ENCODE data around the gene TEX264.
A peak's percentile ranks its signal among the peaks of the same experiment; 100 is the strongest.

Gene TEX264

DNA sequence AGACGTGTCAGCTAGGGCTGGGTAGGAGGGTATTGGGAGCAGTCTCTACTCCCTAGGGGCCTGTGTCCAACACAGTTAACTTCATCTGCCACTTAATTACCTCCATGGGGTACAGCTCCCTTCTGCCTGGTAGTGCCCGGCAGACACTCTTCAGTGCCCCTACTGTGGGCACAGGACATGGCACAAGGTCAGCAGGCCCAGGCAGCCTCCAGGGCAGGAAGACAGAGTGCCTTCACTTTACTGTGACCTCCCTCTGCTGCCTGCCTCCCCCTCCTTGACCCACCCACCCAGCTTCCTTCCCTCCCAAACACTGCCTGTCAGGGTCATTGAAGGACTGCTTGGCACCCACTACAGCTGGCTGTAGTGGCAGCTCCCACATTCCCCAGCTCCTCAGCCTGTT lies 29.4 kb downstream of the TEX264 start:
- no peak for DNase-seq

DNA sequence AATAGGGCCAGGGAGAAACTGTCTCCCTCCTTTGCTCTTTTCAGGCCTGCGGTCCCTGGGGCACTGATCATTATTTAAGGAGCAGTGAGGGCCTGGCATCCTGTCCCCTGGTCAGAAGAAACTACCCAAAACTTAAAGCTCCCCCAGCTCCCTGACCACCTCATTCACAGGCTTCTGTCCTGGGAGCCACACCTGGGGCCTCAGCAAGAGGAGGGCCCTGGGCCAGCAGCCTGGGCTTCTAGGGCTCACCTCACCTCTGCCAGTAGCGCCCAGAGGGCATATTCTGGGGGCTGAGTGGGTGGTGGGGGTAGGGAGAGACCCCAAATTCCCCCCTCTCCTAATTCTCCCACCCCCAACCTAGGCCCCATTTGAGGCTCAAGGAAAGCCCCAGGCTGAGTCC lies 31.1 kb downstream of the TEX264 start:
- DNase-seq, result no peak

DNA sequence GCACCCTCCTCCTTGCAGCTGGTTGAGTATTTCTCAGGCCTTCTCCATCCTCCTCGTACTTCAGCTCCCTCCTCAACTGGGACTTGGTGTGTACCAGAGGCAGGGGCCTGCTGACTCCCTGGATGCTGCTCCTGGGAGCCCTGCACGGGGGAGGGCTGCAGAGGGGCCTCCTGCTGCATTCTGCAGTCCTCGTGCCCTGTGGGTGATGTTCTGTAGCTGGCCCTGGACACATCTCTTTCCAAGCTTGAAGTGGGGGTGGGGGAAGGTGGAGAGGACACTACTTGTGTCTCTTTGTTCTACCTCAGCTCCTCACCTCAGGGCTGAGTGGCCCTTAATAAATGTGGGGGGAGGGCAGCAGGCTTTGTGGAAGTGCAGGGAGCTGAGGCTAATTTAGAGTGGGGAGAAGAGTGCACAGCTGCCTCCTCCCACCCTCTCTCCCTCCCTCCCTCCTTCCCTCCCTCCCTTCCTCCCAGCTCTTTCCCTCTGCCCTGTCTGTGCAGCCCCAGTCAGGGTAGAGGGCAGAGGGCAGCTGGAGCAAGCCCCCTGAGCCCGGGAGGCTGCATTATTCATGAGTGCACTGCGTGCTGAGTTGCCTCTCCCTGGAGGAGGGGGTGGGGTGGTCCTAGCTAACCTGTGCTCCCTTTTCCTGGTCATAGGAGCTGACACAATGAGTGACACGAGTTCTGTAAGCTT lies 32.2 kb downstream of the TEX264 start:
- DNase-seq, result no peak

DNA sequence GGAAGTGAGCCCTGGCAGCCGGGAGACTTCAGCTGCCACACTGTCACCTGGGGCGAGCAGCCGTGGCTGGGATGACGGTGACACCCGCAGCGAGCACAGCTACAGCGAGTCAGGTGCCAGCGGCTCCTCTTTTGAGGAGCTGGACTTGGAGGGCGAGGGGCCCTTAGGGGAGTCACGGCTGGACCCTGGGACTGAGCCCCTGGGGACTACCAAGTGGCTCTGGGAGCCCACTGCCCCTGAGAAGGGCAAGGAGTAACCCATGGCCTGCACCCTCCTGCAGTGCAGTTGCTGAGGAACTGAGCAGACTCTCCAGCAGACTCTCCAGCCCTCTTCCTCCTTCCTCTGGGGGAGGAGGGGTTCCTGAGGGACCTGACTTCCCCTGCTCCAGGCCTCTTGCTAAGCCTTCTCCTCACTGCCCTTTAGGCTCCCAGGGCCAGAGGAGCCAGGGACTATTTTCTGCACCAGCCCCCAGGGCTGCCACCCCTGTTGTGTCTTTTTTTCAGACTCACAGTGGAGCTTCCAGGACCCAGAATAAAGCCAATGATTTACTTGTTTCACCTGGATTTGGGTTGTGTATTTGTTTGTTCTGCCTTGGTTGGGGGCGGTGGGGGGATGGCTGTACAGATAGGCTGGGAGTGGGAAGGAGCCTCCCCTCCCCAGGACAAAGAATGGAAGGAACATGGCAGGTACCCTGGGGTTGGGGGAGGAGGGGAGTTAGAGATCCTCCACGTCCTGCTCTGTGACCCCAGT lies 32.9 kb downstream of the TEX264 start:
- DNase-seq, result no peak

DNA sequence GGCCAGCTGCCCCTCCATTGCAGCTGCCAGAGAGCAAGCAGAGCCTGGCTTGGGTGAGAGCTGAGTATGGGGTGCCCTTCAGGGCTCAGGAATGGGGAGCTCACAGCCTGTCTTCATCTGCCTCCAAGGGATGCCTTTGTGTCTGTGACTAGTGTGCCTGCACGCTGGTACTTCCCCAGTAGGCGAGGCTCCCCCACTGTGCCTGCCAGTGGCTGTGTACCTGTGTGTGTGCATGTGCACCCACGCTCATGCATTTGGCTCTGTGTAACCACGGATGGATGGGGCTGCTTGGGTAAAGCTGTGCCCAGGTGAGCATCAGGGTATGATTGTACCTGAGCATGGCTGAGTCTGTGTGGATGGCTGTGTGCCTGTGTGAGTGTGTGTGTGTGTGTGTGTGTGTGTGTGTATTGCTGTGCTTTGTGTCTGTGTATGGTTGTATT lies 33.5 kb downstream of the TEX264 start:
- no peak for DNase-seq

DNA sequence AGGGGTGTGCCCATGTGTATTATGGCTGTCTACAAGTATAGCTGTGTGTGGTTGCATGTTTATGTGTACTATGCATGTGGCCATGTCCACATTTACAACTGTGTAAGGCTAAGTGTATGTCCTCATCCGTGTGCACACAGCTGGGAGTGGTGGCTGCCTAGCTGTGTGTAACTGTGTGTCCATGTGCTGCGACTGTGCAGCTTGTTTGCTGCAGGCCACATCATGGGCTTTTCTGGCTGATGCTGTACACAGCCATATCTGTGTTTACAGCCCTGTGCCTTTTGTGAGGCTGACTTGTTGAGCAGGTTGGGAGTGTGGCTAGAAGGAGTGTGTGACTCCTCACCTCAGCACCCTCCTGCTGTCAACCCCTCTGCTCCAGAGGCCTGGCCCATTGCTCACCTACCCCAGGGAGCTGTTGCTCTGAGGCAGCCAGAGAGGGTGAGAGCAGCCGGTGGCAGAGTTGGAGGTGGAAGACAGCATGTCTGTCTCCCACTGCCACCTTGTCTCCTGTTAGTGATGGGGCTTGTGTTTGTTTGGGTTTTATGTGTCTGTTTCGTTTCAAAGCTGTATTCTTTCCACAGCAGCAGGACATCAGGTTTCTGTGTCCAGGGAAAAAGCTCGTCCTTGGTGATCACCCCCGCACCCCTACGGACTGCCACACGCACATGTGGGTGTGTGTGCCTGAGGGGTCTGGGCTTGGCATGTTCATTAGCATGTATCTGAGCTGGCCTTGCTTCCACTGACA lies 34.4 kb downstream of the TEX264 start:
- DNase-seq, result peak; percentile 8

DNA sequence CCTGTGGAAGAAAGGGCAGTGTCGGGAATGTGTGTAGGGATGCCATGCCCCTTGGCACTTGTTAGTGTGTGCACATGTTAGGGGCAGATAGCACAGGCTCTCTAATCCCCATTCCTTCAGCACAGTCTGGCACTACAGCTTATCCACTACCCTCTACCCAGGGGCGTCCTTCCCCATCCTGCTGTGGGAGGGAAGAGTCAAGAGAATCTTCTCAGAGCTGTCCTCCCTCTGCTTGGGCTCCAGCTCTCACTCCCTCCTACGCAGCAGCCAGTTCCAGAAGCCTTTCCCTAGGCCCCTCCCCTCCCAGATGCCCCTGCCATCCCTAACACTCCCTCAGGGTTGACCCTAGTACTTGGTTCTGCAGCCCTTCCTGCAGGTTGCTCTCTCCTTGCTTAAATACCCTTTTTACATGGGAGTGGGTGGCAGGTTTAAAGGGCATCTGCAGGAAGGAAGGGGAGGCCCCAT lies 35.0 kb downstream of the TEX264 start:
- DNase-seq, result peak; percentile 3

DNA sequence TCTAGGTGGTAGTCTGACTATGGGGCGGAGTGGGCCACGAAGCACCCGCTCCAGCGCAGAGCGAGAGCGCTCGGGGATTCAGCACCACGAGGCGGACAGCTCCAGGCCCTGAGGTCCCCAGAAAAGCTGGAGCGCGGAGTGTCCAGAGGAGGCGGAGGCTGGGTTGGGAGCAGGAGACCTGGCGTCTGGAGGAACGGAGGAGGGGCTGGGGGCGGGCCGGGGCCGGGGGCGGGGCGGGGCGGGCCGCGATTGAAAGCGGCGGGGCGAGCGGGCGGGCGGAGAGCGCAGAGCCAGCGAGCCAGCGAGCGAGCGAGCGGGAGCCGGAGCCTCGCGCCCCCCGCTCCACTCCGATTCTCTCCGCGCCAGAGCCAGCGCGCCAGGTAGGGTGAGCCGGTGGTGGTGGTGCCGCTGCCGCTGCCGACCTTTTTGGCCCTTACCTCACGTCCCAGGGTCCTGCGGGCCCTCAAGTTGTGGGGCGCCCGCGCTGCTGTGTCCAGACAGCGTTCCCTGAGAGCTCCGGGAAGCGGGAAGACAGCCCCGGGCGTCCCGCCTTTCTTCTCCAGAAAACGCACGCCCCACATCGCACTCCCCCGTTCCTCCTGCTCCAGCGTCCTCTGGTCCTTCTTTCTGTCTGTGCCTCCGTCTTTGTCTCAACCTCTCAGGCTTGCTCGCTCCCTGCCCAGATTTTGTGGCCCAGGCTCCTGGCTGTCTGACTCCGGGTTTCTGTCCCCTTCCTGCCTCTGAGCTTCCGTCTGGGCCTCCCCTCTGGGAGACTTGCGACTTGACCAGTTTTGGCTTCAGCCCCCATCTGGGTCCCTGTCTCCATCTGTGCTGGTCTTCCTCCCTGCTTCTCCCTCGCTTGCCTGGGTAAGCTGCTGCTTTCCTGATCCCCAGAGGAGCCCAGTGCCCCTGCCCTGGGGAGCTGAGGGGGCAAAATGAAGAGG lies 36.0 kb downstream of the TEX264 start, which contains the start of gene GRM2:
GRM2 (plus strand) TSS at position 281 of the 944 bp plus-strand sequence. CDS start 1,916 bp downstream, outside the sequence.
- peak; percentile 33 for DNase-seq

DNA sequence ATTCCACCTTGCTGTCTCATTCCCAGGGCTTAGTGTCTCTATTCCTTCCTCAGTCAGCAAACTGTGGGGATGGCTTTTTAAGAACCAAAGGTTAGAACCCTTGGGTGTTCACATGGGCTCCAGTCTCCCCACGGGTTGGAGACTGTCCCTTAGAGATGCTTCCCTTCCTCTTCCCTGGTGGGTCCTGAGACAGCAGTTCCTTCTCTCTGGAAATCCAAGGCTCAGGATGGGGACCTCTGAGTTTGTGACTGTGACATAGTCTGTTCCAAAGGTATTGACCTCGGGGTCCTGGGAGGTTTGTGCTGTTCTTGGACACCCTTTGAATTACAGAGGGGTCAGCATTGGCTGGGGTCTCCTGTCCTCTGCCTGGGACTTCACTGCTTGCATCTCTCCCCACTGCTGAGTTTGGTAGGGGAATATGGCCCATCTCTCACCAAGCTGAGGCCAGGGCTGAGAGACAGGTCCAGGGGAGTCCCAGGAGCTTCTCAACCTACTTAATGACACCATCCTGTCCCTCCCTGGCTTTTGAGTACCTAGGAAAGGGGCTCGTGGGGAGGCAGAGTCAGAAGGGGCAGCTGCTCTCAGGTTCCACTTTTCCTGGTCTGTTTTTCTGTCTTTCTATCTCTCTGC lies 37.3 kb downstream of the TEX264 start:
- no peak for DNase-seq

DNA sequence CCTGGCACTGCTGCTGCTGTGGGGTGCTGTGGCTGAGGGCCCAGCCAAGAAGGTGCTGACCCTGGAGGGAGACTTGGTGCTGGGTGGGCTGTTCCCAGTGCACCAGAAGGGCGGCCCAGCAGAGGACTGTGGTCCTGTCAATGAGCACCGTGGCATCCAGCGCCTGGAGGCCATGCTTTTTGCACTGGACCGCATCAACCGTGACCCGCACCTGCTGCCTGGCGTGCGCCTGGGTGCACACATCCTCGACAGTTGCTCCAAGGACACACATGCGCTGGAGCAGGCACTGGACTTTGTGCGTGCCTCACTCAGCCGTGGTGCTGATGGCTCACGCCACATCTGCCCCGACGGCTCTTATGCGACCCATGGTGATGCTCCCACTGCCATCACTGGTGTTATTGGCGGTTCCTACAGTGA lies 38.0 kb downstream of the TEX264 start:
- peak; percentile 8 for DNase-seq

DNA sequence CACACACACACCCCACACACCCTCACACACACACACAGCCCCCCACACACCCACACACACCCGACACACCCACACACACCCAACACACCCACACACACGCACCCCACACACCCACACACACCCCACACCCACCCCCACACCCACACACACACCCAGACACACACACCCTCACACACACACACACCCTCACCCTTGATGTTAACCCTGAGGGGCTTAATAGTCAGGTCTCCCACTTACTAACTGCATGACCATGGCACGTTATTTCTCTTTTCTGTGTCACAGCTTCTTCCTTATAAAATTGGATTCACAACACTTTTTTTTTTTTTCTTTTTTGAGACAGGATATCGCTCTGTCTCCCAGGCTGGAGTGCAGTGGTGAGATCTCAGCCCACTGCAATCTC lies 38.6 kb downstream of the TEX264 start:
- DNase-seq, result no peak

DNA sequence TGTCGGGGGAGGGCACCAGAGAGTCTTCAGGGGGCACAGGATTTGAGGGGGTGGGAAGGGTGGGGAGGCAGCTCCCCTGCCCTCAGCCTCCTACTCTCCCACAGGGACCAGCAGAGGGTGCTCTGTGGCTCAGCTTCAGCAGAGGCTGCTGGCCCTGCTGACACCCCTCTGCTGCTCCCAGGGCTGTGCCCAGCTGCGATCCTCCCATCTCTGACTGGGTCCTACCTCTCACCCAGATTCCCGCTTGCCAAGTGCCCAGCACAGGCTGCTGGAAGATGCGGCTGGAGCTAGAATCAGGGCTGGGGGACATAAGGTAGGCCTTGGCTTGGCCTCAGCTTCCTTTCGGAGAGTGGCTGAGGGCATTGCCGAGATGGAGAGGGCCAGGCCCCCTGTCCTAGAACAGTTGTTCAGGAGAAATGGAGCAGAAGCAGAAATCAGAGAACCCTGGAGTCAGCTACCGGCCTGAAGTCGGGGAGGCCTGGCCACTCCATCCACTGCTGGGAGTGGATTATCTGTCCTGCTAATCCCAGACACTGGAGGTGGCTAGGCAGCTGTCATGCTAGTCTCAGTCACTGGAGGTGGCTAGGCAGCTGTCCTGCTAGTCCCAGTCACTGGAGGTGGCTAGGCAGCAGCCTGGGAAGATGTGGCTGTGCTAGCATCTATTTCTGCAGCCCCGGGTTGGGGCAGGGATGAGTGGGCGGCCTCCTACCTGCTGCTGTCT lies 39.7 kb downstream of the TEX264 start:
- peak; percentile 8 for DNase-seq

DNA sequence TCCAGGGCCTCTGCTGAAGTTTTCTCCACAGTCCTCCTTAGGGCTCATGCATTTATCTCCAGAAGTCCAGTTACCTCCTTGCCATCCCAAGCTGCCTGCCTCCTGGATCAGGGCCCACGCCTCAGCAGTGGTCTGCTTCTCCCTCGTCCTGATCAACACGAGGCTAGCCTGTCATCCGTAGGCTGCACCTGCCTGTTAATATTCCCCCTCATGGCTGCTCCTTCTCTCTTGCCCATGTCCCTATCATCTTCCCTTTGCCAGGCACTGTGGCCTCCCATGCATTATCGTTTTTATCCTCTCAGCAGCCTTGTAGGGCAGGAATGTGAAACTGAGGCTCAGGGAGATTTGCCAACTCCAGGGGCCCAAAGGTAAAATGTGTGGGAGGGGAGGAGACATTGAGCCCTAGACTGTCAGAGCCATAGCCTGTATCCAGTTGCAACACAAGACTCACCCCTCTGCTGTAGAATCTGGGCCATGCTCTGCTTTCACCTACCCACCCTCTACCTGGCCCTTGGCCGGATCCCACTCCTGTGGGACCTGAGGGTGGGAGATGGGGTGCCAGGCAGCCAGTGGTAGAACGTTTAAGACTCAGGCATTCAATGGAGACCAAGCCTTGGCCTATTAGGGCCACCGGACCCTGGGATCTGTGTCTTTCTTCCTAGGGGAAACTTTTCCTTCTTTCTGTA lies 40.4 kb downstream of the TEX264 start:
- peak; percentile 4 for DNase-seq

DNA sequence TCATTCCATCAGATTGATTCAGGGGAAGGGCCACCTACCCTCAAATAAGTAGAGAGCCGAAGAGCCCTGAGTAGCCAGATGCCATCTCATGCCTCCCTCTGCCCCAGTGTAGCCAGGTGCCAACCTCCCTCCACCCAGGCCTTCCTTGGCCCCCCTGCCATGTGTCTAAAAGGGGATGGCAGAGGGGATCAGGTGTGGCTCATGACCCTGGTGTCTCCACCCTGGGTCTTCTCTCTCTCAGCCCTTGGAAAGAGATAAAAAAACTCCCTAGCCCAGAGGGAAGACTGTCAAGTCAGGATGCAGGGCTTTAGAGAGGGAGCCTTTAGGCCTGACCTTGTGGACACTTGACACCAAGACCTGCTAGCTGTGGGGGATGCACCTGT lies 41.0 kb downstream of the TEX264 start:
- DNase-seq, result peak; percentile 4

DNA sequence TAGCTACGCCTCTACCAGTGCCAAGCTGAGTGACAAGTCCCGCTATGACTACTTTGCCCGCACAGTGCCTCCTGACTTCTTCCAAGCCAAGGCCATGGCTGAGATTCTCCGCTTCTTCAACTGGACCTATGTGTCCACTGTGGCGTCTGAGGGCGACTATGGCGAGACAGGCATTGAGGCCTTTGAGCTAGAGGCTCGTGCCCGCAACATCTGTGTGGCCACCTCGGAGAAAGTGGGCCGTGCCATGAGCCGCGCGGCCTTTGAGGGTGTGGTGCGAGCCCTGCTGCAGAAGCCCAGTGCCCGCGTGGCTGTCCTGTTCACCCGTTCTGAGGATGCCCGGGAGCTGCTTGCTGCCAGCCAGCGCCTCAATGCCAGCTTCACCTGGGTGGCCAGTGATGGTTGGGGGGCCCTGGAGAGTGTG lies 41.5 kb downstream of the TEX264 start:
- DNase-seq, result peak; percentile 8

DNA sequence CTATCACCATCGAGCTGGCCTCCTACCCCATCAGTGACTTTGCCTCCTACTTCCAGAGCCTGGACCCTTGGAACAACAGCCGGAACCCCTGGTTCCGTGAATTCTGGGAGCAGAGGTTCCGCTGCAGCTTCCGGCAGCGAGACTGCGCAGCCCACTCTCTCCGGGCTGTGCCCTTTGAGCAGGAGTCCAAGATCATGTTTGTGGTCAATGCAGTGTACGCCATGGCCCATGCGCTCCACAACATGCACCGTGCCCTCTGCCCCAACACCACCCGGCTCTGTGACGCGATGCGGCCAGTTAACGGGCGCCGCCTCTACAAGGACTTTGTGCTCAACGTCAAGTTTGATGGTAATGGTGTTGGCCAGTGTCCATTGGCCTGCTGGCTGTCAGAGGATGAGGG lies 41.9 kb downstream of the TEX264 start:
- no peak for DNase-seq

DNA sequence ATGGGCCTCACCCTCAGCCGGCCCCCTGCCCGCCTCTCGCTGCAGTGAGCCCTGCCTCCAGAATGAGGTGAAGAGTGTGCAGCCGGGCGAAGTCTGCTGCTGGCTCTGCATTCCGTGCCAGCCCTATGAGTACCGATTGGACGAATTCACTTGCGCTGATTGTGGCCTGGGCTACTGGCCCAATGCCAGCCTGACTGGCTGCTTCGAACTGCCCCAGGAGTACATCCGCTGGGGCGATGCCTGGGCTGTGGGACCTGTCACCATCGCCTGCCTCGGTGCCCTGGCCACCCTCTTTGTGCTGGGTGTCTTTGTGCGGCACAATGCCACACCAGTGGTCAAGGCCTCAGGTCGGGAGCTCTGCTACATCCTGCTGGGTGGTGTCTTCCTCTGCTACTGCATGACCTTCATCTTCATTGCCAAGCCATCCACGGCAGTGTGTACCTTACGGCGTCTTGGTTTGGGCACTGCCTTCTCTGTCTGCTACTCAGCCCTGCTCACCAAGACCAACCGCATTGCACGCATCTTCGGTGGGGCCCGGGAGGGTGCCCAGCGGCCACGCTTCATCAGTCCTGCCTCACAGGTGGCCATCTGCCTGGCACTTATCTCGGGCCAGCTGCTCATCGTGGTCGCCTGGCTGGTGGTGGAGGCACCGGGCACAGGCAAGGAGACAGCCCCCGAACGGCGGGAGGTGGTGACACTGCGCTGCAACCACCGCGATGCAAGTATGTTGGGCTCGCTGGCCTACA lies 44.4 kb downstream of the TEX264 start:
- peak; percentile 6 for DNase-seq

DNA sequence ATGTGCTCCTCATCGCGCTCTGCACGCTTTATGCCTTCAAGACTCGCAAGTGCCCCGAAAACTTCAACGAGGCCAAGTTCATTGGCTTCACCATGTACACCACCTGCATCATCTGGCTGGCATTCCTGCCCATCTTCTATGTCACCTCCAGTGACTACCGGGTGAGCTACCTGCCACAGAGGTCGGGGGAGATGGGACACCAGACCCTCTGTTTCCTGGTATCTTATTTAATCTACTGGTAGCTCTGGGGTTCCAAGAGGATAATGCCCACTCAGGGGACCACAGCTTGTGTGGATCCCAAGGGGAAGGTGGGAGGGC lies 44.9 kb downstream of the TEX264 start:
- no peak for DNase-seq

DNA sequence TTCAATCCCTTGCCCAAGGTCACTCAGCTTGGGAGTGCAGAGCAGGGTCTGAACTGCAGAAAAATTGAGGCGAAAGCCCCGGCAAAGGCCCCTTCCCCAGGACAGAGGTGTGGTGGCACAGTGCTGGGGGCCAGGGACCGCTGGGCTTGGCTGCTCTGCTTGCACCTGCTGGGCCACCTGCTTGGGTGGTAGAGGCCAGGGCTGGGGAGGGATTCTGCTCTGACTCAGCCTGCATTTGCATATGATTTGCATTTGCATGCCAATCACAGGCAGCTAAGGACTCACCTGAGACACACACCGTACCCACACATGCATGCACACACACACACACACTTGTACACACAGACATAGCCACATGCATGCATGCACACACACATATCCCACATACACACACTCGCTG lies 45.8 kb downstream of the TEX264 start:
- DNase-seq, result no peak

DNA sequence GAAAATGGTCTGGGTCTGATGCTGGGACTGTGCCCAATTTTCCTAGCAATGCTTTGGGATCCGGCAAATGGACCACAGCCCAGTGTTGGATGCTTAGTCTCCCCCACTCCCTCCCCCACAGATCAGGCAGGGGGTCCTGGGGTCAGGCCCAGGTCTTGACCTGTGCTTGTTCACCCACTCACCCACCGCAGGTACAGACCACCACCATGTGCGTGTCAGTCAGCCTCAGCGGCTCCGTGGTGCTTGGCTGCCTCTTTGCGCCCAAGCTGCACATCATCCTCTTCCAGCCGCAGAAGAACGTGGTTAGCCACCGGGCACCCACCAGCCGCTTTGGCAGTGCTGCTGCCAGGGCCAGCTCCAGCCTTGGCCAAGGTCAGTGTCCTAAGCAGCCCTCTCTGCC lies 46.4 kb downstream of the TEX264 start:
- no peak for DNase-seq

Data from activated naive CD4-positive, alpha-beta T cell treated with anti-CD3 and anti-CD28 coated beads, Interleukin-2, amount 50 U/mL, for 16 hours (primary cell).